ENCODE measurements around the gene GPR171.

GRCh38 chr3:151166161-151166560 lies 36.9 kb downstream of the GPR171 start:
- TF ChIP-seq CTCF (conservative IDR thresholded peaks at IDR 0.05; ENCODE audit: low read depth, low read length) = peak; percentile 61
- TF ChIP-seq EZH2 (IDR thresholded peaks at IDR 0.05; ENCODE audit: low read length, unreplicated experiment) = no peak
